Measurements from ENCODE around the gene PHKB.
"Not testable (repeated sequence)": the region's sequence is repeated elsewhere in the genome, so short reads cannot be mapped to it uniquely, and the experiment has no call there.

GRCh38 chr16:47539707-47540670 is 78.9 kb downstream of the PHKB start:
- not testable (repeated sequence) for TF ChIP-seq EZH2phosphoT487 (IDR thresholded peaks at IDR 0.05; ENCODE audit: insufficient read depth, low read depth); EZH2 (IDR thresholded peaks at IDR 0.05; ENCODE audit: insufficient read depth, poor library complexity, severe bottlenecking)

Data from GM23248 (cell line).